GM13976 (cell line): Measurements from ENCODE around the gene ZCWPW1.
A peak's percentile ranks its signal among the peaks of the same experiment; 100 is the strongest.

Source experiments
- DNase-seq: peaks from one replicate; pipeline ENCODE4 v3.0.0; 2012; ENCODE audit warnings: low spot score
- CTCF ChIP-seq: IDR thresholded peaks from 2 replicates; pipeline ENCODE4 v1.5.1; 2012; ENCODE audit warnings: borderline replicate concordance, mild to moderate bottlenecking; ENCODE audit not compliant: insufficient read depth; ENCODE audit errors: extremely low read depth, missing control alignments, control extremely low read depth
- in situ Hi-C: fragments of 300-500 bp; cut with MboI; formaldehyde crosslinking; loops from one replicate; pipeline ENCODE4 v1.12.0; 2022; ENCODE audit warnings: low sequenced_read_pairs, mixed read lengths, inconsistent platforms; ENCODE audit not compliant: unreplicated experiment

ZCWPW1 gene

GRCh38 chr7:100432621-100433275, 4.2 kb upstream of the ZCWPW1 start:
- TF ChIP-seq CTCF: no peak
- no peak for DNase-seq
- in situ Hi-C loops: no loop called here

- no peak for TF ChIP-seq CTCF
- DNase-seq: no peak
- in situ Hi-C loops: no loop called here
Measured at GRCh38 chr7:100432053-100432452, 3.5 kb upstream of the ZCWPW1 start.

- no peak for TF ChIP-seq CTCF
- no peak for DNase-seq
- in situ Hi-C loops: no loop called here
Measured at GRCh38 chr7:100431286-100431735, 2.8 kb upstream of the ZCWPW1 start.

- in situ Hi-C loops: no loop called here
- no peak for TF ChIP-seq CTCF
- DNase-seq: peak; percentile 46
Measured at GRCh38 chr7:100430493-100431285, 2.2 kb upstream of the ZCWPW1 start.

GRCh38 chr7:100429637-100430492, 1.4 kb upstream of the ZCWPW1 start, which contains the start of gene MEPCE:
Gene MEPCE (plus strand): TSS chr7:100429831. CDS start chr7:100430019, 188 bp downstream.
- in situ Hi-C loops: no loop called here
- peak; percentile 95 for DNase-seq
- TF ChIP-seq CTCF: no peak

- peak; percentile 96 for DNase-seq
- in situ Hi-C loops: no loop called here
- no peak for TF ChIP-seq CTCF
Measured at GRCh38 chr7:100428967-100429636, 599 bp upstream of the ZCWPW1 start.
